GM18502 (cell line): ENCODE results near the gene ALPK3.

Source experiments
- ATAC-seq: cut with Tn5 transposase; IDR thresholded peaks from one replicate; pipeline ENCODE4 v1.9.1; 2021; ENCODE audit warnings: mild to moderate bottlenecking; ENCODE audit not compliant: unreplicated experiment, poor library complexity

Gene ALPK3

GRCh38 chr15:84819791-84820190 is 2.6 kb downstream of the ALPK3 start:
- no peak for ATAC-seq

GRCh38 chr15:84821501-84822021 is 4.4 kb downstream of the ALPK3 start:
- ATAC-seq, result no peak

- ATAC-seq, result no peak
These were observed 5.6 kb downstream of the ALPK3 start for GRCh38 chr15:84822653-84823281.

- no peak for ATAC-seq
These were observed 6.2 kb downstream of the ALPK3 start for GRCh38 chr15:84823282-84823878.

GRCh38 chr15:84824260-84825007 is 7.3 kb downstream of the ALPK3 start:
- ATAC-seq, result no peak

- ATAC-seq, result no peak
These were observed 9.2 kb downstream of the ALPK3 start for GRCh38 chr15:84826369-84826823.

GRCh38 chr15:84827246-84827645 is 10.1 kb downstream of the ALPK3 start:
- no peak for ATAC-seq

- no peak for ATAC-seq
These were observed 11.1 kb downstream of the ALPK3 start for GRCh38 chr15:84828086-84828908.

DNA sequence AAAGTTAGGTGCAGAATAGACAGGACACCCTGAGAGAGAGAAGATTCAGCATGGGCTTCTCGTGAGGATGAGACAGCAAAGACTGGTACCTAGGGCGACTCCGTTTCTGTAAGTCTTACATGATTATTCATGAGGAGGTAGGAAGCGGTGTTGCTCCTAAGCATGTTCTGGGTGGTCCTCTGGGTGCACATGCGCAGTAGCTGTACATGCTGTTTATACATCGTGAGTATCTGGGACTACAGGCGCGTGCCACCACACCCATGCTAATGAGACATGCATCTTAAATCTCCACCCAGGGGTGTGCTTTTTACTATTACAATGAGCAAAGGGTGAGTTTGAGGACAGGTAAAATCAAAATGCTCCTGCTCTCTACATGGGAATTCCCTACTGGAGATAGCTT is 12.3 kb downstream of the ALPK3 start:
- no peak for ATAC-seq

DNA sequence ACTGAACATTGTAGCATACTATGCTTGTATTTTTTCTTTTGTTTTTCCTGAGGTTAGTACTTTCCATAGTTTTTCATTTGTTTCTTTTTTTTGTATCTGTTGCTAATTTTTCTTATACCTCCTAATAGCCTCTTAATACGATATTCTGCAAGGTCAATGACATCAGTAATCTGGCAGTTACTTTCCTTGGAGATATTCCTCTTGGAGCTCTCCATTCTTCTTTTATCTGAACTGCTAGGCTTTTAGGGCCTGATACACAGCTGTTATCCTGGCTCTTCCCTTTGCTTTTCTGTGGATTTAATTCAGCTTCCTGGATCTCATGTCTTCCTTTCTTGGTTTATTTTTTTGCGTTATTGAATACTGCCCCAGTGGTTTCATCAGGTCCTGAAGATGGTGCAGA is 12.9 kb downstream of the ALPK3 start:
- no peak for ATAC-seq

DNA sequence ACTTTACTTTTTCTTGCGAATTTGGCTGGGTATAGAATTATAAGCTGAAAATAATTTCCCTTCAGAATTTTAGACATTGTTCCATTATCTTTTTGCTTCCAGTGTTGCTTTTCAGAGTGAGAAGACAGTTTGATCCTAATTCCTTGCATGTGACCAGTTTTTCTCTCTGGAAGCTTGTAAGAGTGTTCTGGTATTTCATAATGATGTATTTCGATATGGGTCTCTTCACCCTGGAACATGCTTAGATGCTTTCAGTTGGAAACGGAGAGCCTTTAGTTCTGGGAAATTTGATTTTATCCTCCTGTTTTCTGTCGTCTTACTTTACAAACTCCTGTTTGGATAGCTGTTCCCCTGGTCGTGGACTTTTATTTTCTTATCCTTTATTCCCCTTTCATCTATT is 13.9 kb downstream of the ALPK3 start:
- no peak for ATAC-seq

DNA sequence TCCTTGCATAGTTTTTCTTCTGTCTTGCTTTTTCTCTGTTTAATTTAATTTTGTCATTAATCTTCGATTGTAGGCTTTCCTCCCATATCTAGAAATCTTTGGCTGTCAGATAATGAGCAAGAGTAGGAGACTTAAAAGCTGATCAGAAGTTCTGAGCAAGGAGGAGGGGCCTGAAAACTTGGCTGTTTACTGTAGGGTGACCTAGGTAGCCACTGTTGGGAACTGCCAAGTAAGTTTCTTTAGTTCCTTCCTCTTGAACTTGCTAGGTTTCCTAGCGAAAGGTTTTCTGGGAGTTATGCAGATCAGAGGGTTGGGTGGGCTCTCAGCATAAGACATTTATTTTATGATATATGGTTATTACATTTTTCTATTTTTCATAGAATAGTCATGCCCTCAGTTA is 14.5 kb downstream of the ALPK3 start:
- no peak for ATAC-seq

GRCh38 chr15:84832448-84833040 is 15.4 kb downstream of the ALPK3 start:
- ATAC-seq, result no peak

- no peak for ATAC-seq
These were observed 16.5 kb downstream of the ALPK3 start for GRCh38 chr15:84833447-84834228.

- ATAC-seq, result no peak
These were observed 17.2 kb downstream of the ALPK3 start for GRCh38 chr15:84834229-84834955.

- ATAC-seq, result no peak
These were observed 17.8 kb downstream of the ALPK3 start for GRCh38 chr15:84834969-84835368.

DNA sequence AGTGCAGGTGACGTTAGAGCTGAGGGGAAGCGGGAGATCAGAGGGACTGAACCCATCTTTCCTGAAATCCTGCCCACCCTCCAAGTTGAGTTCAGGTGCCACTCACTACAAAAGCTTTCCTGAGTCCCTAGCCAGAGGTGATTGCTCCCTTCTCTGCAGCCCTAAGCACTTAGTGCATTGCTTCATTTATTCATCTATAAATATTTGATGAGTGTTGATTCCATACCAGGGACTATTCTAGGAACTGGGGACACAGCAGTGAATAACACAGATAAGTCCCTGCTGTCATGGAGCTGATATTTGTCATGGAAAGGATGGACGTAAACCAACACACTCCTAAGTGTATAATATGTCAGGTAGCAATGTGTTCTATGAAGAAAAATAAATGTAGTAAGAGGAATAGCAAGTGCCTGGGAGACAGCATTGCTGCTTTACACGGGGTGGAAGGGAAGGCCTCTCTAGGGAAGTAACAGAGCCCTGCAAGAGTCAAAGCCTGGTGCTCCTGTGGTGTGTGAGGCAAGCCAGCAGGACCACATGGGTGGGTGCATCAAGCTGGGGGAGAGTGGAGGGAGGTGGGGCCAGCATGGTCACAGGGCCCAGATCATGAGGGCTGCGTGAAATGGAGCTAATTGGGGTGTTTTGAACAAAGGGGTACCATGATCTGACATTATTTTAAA is 18.6 kb downstream of the ALPK3 start:
- ATAC-seq, result no peak

- no peak for ATAC-seq
These were observed 19.7 kb downstream of the ALPK3 start for GRCh38 chr15:84836844-84837243.
